Activated CD4-positive, CD25-positive, alpha-beta regulatory T cell treated with anti-CD3 and anti-CD28 coated beads, Interleukin-2, amount 50 U/mL, for 72 hours (primary cell): ENCODE measurements around the gene OR2Y1.
"Not testable (repeated sequence)": the region's sequence is repeated elsewhere in the genome, so short reads cannot be mapped to it uniquely, and the experiment has no call there.

Experiments used
- DNase-seq: peaks from one replicate; pipeline ENCODE4 v3.0.0; 2021

The OR2Y1 gene

GRCh38 chr5:180736536-180736935 is 3.3 kb downstream of the OR2Y1 start:
- no peak for DNase-seq

- DNase-seq, result no peak
These were observed 14.9 kb downstream of the OR2Y1 start for GRCh38 chr5:180724944-180725343.

- no peak for DNase-seq
These were observed 15.9 kb downstream of the OR2Y1 start for GRCh38 chr5:180723936-180724335.

- DNase-seq, result no peak
These were observed 19.4 kb downstream of the OR2Y1 start for GRCh38 chr5:180720486-180720885.

GRCh38 chr5:180719781-180720180 is 20.1 kb downstream of the OR2Y1 start:
- DNase-seq, result no peak

GRCh38 chr5:180718810-180719453 is 20.9 kb downstream of the OR2Y1 start:
- DNase-seq, result no peak

GRCh38 chr5:180717989-180718388 is 21.9 kb downstream of the OR2Y1 start:
- DNase-seq, result no peak

- no peak for DNase-seq
These were observed 35.5 kb downstream of the OR2Y1 start for GRCh38 chr5:180704362-180704761.

GRCh38 chr5:180703912-180704311 is 35.9 kb downstream of the OR2Y1 start:
- no peak for DNase-seq

GRCh38 chr5:180703371-180703770 is 36.5 kb downstream of the OR2Y1 start:
- DNase-seq, result not testable (repeated sequence)

GRCh38 chr5:180700440-180700839 is 39.4 kb downstream of the OR2Y1 start:
- DNase-seq, result not testable (repeated sequence)

GRCh38 chr5:180699042-180699441 is 40.8 kb downstream of the OR2Y1 start:
- DNase-seq, result no peak

GRCh38 chr5:180696116-180696515 is 43.7 kb downstream of the OR2Y1 start:
- no peak for DNase-seq

GRCh38 chr5:180692429-180692828 is 47.4 kb downstream of the OR2Y1 start:
- DNase-seq, result no peak

- DNase-seq, result no peak
These were observed 48.8 kb downstream of the OR2Y1 start for GRCh38 chr5:180691046-180691445.

GRCh38 chr5:180690562-180690961 is 49.3 kb downstream of the OR2Y1 start:
- no peak for DNase-seq

- no peak for DNase-seq
These were observed 50.1 kb downstream of the OR2Y1 start for GRCh38 chr5:180689775-180690174.
